HG03469 (cell line): Measurements from ENCODE around the gene DTNB.
"Not testable (repeated sequence)": the region's sequence is repeated elsewhere in the genome, so short reads cannot be mapped to it uniquely, and the experiment has no call there.

Experiments used
- ATAC-seq: cut with Tn5 transposase; IDR thresholded peaks from one replicate; pipeline ENCODE4 v1.9.1; 2021; ENCODE audit warnings: mild to moderate bottlenecking, moderate library complexity, moderate number of reproducible peaks; ENCODE audit not compliant: unreplicated experiment

Gene DTNB

GRCh38 chr2:25633801-25634200 lies 39.6 kb downstream of the DTNB start:
- ATAC-seq: not testable (repeated sequence)

GRCh38 chr2:25632396-25632795 lies 41.0 kb downstream of the DTNB start:
- no peak for ATAC-seq

- no peak for ATAC-seq
Measured at GRCh38 chr2:25624635-25625034, 48.7 kb downstream of the DTNB start.

GRCh38 chr2:25623361-25623760 lies 50.0 kb downstream of the DTNB start:
- no peak for ATAC-seq

GRCh38 chr2:25620711-25621110 lies 52.7 kb downstream of the DTNB start:
- ATAC-seq: no peak

- no peak for ATAC-seq
Measured at GRCh38 chr2:25620077-25620476, 53.3 kb downstream of the DTNB start.

GRCh38 chr2:25619185-25619584 lies 54.2 kb downstream of the DTNB start:
- ATAC-seq: no peak

GRCh38 chr2:25618676-25619075 lies 54.7 kb downstream of the DTNB start:
- ATAC-seq: no peak

GRCh38 chr2:25617948-25618646 lies 55.3 kb downstream of the DTNB start:
- ATAC-seq: no peak

- no peak for ATAC-seq
Measured at GRCh38 chr2:25615920-25616319, 57.5 kb downstream of the DTNB start.

- no peak for ATAC-seq
Measured at GRCh38 chr2:25615386-25615785, 58.0 kb downstream of the DTNB start.

GRCh38 chr2:25614711-25615110 lies 58.7 kb downstream of the DTNB start:
- no peak for ATAC-seq

- ATAC-seq: no peak
Measured at GRCh38 chr2:25608718-25609117, 64.7 kb downstream of the DTNB start.

GRCh38 chr2:25606892-25607291 lies 66.5 kb downstream of the DTNB start:
- ATAC-seq: no peak

- ATAC-seq: no peak
Measured at GRCh38 chr2:25602333-25602723, 71.0 kb downstream of the DTNB start.

- ATAC-seq: not testable (repeated sequence)
Measured at GRCh38 chr2:25601711-25602332, 71.6 kb downstream of the DTNB start.

GRCh38 chr2:25598911-25599310 lies 74.5 kb downstream of the DTNB start:
- ATAC-seq: no peak

GRCh38 chr2:25598332-25598731 lies 75.0 kb downstream of the DTNB start:
- ATAC-seq: no peak

- no peak for ATAC-seq
Measured at GRCh38 chr2:25597881-25598280, 75.5 kb downstream of the DTNB start.

GRCh38 chr2:25596516-25597244 lies 76.7 kb downstream of the DTNB start:
- no peak for ATAC-seq

- ATAC-seq: no peak
Measured at GRCh38 chr2:25595393-25595792, 78.0 kb downstream of the DTNB start.

GRCh38 chr2:25594991-25595390 lies 78.4 kb downstream of the DTNB start:
- ATAC-seq: no peak
